GM13976 (cell line): ENCODE measurements around the gene SPAG16.

Experiments used
- DNase-seq: peaks from one replicate; pipeline ENCODE4 v3.0.0; 2012; ENCODE audit warnings: low spot score
- CTCF ChIP-seq: IDR thresholded peaks from 2 replicates; pipeline ENCODE4 v1.5.1; 2012; ENCODE audit warnings: borderline replicate concordance, mild to moderate bottlenecking; ENCODE audit not compliant: insufficient read depth; ENCODE audit errors: extremely low read depth, missing control alignments, control extremely low read depth
- in situ Hi-C: fragments of 300-500 bp; cut with MboI; formaldehyde crosslinking; loops from one replicate; pipeline ENCODE4 v1.12.0; 2022; ENCODE audit warnings: low sequenced_read_pairs, mixed read lengths, inconsistent platforms; ENCODE audit not compliant: unreplicated experiment

Gene SPAG16

DNA sequence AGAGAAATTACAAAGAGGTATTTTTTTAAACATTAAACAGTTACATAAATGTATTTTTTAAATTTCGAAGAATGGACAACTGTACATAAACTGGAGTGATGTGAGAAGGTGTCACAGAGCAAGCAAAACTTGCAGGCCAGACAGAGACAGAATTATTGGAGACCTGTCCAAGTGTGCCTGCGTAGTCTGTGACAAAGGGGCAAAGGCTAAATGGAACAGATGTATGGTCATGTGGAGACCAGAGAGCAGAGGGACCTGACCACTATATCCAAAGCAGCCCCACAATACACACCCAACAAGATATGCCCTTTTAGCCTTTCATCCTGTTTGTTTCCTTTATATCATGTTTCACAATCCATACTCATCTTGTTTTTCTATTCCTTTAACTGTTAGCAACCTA lies 901.3 kb downstream of the SPAG16 start:
- no peak for DNase-seq
- in situ Hi-C loops, result no loop called here
- no peak for TF ChIP-seq CTCF

- DNase-seq, result no peak
- no peak for TF ChIP-seq CTCF
- in situ Hi-C loops, result no loop called here
Observed at GRCh38 chr2:214192711-214193110, 908.4 kb downstream of the SPAG16 start.

GRCh38 chr2:214193943-214194342 lies 909.7 kb downstream of the SPAG16 start:
- no peak for DNase-seq
- in situ Hi-C loops, result no loop called here
- TF ChIP-seq CTCF, result no peak

- no peak for TF ChIP-seq CTCF
- in situ Hi-C loops, result no loop called here
Observed at GRCh38 chr2:214196260-214196659, 912.0 kb downstream of the SPAG16 start.

DNA sequence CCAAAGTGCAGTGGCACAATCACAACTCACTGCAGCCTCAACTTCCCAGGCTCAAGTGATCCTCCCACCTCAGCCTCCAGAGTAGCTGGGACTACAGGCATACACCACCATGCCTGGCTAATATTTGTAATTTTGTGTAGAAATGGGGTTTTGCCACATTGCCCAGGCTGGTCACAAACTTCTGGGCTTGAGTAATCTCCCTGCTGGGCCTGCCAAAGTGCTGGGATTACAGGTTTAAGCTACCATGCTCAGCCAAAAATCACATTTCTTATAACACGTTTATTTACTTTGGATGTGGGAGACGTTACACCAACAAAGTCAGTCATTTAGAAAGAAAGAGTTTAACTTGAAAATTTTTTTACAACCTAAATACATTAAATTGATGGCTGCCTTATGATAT lies 917.6 kb downstream of the SPAG16 start:
- in situ Hi-C loops, result no loop called here
- no peak for DNase-seq
- TF ChIP-seq CTCF, result no peak

More at GRCh38 chr2:214196260-214196659, 912.0 kb downstream of the SPAG16 start:
- DNase-seq, result no peak

GRCh38 chr2:214203214-214203613 lies 919.0 kb downstream of the SPAG16 start:
- no peak for TF ChIP-seq CTCF
- in situ Hi-C loops, result no loop called here

More at GRCh38 chr2:214203214-214203613, 919.0 kb downstream of the SPAG16 start:
- DNase-seq, result no peak
